HG03175 (cell line): Measurements from ENCODE around the gene JARID2.

Experiments used
- ATAC-seq: cut with Tn5 transposase; IDR thresholded peaks from one replicate; pipeline ENCODE4 v1.9.1; 2021; ENCODE audit warnings: mild to moderate bottlenecking, moderate library complexity; ENCODE audit not compliant: unreplicated experiment

JARID2 gene

DNA sequence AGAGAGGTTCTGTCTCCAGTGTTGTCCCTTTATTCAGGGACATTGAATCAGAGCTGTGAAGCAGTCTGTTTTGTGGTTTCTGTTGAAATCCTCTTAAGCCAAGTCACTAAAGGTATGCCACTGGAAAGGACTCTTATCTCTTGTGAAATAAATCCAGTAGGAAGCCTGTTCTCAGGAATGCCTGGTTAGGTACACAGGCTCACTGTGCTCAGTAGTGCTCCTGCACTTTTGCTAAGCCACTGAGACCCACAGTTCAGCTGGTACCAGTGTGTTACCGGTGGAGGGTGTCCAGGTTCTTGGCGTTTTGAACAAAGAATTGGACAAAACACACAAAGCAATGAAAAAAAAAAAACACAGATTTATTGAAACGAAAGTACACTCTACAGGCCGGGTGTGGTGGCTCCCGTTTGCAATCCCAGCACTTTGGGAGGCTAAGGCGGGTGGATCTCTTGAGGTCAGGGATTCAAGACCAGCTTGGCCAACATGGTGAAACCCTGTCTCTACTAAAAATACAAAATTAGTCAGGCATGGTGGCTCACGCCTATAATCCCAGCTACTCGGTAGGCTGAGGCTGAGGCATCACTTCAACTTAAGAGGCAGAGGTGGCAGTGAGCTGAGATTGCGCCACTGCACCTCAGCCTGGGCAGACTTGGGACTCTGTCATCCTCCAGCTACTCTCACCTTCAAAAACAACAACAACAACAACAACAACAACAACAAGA lies 186.1 kb downstream of the JARID2 start:
- no peak for ATAC-seq

- no peak for ATAC-seq
Measured at GRCh38 chr6:15433511-15433861, 187.6 kb downstream of the JARID2 start.

DNA sequence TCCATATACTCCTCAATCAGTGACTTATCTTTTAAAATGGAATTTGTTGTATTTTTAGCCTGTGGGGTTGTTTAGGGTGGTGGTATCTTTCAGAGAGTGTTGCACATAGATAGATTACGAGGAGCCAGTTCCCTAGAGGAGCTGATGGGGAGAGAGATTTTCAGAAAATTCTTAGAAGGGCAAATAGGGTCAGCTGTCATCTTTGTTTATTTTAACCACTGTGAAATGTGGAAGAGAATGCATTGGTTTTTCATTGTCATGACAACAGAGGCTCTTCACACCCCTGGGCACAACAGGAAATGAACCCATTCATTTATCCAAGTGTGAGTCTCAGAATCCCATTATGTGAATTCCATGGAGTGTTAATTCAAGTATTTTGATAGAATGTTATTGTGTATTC lies 188.4 kb downstream of the JARID2 start:
- ATAC-seq: peak; percentile 37

DNA sequence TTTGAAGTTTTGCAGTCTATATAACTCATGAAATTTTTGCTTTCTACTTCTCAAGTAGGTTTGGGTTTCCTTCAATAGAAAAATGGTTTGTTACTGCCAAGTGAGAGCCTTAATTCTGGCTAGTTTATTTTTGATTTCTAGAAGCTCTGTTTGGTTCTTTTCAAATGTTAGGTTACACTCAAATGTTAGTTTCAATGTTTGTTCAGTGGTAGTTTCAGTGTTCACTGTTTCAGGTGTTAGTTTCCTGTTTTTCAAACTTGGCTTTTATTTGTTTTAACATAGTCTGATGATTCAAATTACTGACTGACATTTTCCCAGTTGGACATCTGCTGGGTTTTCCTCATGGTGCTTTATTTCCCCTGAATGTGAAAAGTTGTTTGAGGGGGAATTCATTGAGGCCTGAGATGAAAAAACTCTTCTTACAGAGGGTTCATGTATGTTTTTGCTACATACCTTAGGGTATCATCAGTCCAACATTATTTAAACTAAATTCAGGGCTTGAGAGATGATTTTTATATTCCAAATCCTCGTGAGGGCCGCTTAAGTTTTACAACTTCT lies 189.0 kb downstream of the JARID2 start:
- peak; percentile 43 for ATAC-seq

GRCh38 chr6:15435468-15435867 lies 189.6 kb downstream of the JARID2 start:
- ATAC-seq: no peak

- no peak for ATAC-seq
Measured at GRCh38 chr6:15436451-15436850, 190.6 kb downstream of the JARID2 start.

GRCh38 chr6:15437090-15437635 lies 191.3 kb downstream of the JARID2 start:
- ATAC-seq: no peak

GRCh38 chr6:15439410-15440025 lies 193.6 kb downstream of the JARID2 start:
- no peak for ATAC-seq

- ATAC-seq: no peak
Measured at GRCh38 chr6:15440040-15440439, 194.2 kb downstream of the JARID2 start.

DNA sequence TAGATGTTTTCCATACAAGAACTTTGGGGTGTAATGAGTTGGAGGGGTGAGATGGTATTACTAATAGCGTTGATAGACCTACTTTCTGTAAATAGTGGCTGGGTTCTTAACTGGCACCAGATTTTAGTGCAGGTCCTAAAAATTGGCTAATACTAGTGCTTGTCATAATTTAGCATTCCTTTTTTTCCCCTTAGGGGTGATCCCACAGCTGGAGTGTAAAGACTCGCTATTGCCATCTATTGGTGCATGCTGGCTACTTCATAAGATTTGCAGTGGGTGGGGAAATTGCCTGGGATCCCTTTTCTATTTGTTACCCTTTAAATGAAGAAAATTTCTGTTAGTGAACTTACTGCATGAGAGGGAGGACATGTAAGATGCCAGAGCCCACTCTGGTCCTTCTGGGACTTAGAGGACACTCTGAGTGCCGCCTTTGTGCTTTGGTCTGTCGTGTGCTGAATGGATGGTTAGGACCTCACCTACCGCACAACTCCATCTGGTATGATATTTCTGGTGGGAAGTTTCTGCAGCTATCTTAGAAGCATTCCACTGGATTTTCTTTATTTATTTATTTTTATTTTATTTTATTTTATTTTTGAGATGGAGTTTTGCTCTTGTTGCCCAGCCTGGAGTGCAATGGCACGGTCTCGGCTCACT lies 195.5 kb downstream of the JARID2 start:
- no peak for ATAC-seq

DNA sequence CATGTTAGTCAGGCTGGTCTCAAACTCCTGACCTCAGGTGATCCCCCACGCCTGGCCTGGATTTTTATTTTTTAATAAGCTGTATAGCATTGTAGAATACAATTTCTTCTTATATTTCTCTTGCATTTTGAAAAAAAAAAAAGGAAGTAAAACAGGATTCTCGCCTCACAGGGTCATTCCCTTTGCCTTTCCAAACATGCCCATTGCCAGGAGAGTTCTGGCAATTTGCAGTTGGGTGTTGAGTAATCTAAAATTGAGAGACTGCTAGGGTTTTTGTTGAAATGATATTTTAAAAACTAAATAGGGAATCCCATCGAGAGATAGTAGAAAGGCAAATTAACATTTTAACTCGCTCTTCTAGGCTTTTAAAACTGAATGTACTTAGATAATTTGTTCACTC lies 196.1 kb downstream of the JARID2 start:
- ATAC-seq: no peak

DNA sequence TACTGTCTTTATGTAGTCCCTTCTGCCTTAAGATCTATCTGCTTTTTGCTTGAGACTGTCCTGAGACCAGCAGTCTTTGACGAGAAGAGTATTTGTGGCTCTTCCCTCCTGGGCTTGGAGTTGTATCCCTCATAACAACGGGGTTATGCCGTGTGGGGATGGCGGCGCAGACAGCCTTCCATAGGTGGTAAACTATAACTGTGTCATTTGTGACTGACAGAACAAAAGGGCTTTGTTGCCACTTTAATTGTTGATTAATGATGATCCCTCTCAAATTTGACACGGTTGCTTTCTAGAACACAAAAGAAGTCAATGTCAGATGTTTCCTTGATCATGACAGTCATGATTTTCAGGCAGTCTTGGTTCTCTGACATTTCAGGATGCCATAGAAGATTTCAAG lies 196.6 kb downstream of the JARID2 start:
- ATAC-seq: no peak

DNA sequence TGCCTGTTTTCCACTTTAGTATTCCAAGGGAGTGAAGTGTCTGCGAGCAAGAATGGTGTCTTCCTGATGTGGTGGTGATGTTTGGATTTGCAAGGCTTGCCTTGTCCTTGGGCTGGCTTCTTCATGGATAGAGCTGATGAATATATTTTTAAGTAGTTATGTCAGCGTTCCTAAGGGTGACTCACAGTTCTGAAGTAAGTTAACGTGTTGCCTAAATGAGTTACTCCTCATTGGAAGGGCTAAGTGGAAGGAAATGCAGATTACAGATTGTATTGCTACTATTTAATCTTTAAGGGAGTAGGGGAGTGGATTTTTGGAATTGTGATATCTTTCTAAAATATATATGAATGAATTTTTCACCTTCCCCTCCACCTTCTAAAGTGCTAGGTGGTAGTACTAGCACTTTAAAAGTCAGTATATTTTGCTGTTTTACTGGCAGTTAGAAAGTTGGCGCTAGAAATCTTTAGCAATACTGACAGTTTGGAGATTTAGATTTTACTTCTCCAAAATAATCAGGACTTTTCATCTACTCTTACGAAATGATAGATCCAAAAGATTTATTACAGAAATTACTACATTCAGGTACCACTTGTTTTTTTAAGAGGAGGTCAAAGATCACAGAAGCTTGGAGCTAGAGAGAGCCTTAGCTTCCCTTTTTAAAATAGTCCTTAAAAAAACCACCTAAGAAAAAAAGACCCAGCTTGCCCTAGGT lies 197.4 kb downstream of the JARID2 start:
- ATAC-seq: no peak

- ATAC-seq: no peak
Measured at GRCh38 chr6:15444081-15444731, 198.3 kb downstream of the JARID2 start.

GRCh38 chr6:15444881-15445280 lies 199.0 kb downstream of the JARID2 start:
- no peak for ATAC-seq

GRCh38 chr6:15447546-15448267 lies 201.8 kb downstream of the JARID2 start:
- no peak for ATAC-seq

DNA sequence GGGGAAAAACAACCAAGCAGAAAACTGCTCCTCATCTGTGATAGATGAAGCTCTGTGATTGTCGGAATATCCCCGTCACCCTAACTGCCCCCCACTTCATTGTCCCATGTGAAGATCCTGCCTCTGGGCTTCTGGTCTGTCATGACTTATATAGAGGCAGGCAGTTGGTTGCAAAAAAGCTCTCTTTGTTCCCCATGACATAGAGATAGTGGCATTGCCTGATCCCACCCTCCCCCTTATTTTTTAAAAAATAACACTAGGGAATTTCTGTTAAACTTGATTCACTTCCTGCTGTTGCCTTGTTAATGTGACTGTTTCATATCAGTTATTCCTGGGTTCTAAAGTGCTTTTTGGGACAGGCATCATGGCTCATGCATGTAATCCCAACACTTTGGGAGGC lies 203.1 kb downstream of the JARID2 start:
- no peak for ATAC-seq

GRCh38 chr6:15451738-15452137 lies 205.9 kb downstream of the JARID2 start:
- no peak for ATAC-seq

- no peak for ATAC-seq
Measured at GRCh38 chr6:15452182-15452941, 206.5 kb downstream of the JARID2 start.
